Mesothelial cell of epicardium (in vitro differentiated cells): Measurements from ENCODE around the gene B3GALT6. TPM values are rescaled to one million over a fixed set of nuclear protein-coding genes. Genes with fewer than 3 reads are reported as not detected.

ENCODE experiments used
- DNase-seq, 2 experiments: peaks; one replicate each; pipeline ENCODE4 v3.0.0; 2021; ENCODE audit warnings: low spot score in 2 of 2; ENCODE audit not compliant: unreplicated experiment in 2 of 2
- H3K27ac Mint-ChIP-seq: 2 replicates; pipeline ENCODE4 v1.8.0; 2021; ENCODE audit warnings: mixed read lengths
- H3K27me3 Mint-ChIP-seq: 2 replicates; pipeline ENCODE4 v1.8.0; 2021; ENCODE audit warnings: low read depth, mixed read lengths
- H3K36me3 Mint-ChIP-seq: 2 replicates; pipeline ENCODE4 v1.8.0; 2021; ENCODE audit warnings: mixed read lengths
- H3K4me1 Mint-ChIP-seq: 2 replicates; pipeline ENCODE4 v1.8.0; 2021; ENCODE audit warnings: mixed read lengths
- H3K4me3 Mint-ChIP-seq: 2 replicates; pipeline ENCODE4 v1.8.0; 2021; ENCODE audit warnings: mild to moderate bottlenecking, moderate library complexity, mixed read lengths
- H3K9me3 Mint-ChIP-seq: 2 replicates; pipeline ENCODE4 v1.8.0; 2021; ENCODE audit warnings: mixed read lengths
- total RNA-seq: library from RNA; stranded (reverse); gene quantifications from 3 replicates; pipeline ENCODE4 v1.2.1, GENCODE V29; 2021
- TF ChIP-seq, protein P1 (sequence below): fragments of 200-600 bp; sonication (generic); IDR thresholded peaks from one replicate; pipeline ENCODE4 v1.5.0; 2021; ENCODE audit warnings: antibody characterized with exemption; ENCODE audit not compliant: unreplicated experiment

B3GALT6 gene
- total RNA-seq, 1 donor from 2014 or later: 34.1 TPM

GRCh38 chr1:1230656-1231399, 1.2 kb upstream of the B3GALT6 start:
- Mint-ChIP-seq H3K4me3 (peak overlapping the region; percentile 84), H3K27ac (peak overlapping the region; percentile 94), H3K27me3 (no peaks in the 10 kb centered on the region), H3K9me3 (peaks cover 4% of the 10 kb centered on the region), H3K4me1 (peaks cover 24% of the 10 kb centered on the region), H3K36me3 (peaks cover 17% of the 10 kb centered on the region)
- no peak for DNase-seq
- TF ChIP-seq, protein P1, sequence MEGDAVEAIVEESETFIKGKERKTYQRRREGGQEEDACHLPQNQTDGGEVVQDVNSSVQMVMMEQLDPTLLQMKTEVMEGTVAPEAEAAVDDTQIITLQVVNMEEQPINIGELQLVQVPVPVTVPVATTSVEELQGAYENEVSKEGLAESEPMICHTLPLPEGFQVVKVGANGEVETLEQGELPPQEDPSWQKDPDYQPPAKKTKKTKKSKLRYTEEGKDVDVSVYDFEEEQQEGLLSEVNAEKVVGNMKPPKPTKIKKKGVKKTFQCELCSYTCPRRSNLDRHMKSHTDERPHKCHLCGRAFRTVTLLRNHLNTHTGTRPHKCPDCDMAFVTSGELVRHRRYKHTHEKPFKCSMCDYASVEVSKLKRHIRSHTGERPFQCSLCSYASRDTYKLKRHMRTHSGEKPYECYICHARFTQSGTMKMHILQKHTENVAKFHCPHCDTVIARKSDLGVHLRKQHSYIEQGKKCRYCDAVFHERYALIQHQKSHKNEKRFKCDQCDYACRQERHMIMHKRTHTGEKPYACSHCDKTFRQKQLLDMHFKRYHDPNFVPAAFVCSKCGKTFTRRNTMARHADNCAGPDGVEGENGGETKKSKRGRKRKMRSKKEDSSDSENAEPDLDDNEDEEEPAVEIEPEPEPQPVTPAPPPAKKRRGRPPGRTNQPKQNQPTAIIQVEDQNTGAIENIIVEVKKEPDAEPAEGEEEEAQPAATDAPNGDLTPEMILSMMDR: no peak

- Mint-ChIP-seq H3K36me3 (peaks cover 15% of the 10 kb centered on the region), H3K4me1 (peaks cover 24% of the 10 kb centered on the region), H3K27me3 (no peaks in the 10 kb centered on the region)
Observed at GRCh38 chr1:1231400-1232207, 433 bp upstream of the B3GALT6 start, which contains the start of gene SDF4. SDF4 (minus strand) TSS chr1:1232001; CDS start chr1:1228772, 3,229 bp downstream.

GRCh38 chr1:1232796-1233566, 944 bp downstream of the B3GALT6 start:
- Mint-ChIP-seq H3K36me3 (peaks cover 15% of the 10 kb centered on the region), H3K27me3 (no peaks in the 10 kb centered on the region), H3K9me3 (peaks cover 4% of the 10 kb centered on the region), H3K4me3 (peak overlapping the region; percentile 57), H3K4me1 (peaks cover 27% of the 10 kb centered on the region), H3K27ac (peak overlapping the region; percentile 67)
- no peak for DNase-seq
- TF ChIP-seq, protein P1: no peak

More at GRCh38 chr1:1231400-1232207, 433 bp upstream of the B3GALT6 start, which contains the start of gene SDF4:
- Mint-ChIP-seq H3K27ac (peak within 1 kb of the TSS; percentile 94), H3K4me3 (peak within 1 kb of the TSS; percentile 84), H3K9me3 (peaks cover 4% of the 10 kb centered on the region)
- TF ChIP-seq, protein P1: no peak
- peak; percentile 94 to 96 for DNase-seq

DNA sequence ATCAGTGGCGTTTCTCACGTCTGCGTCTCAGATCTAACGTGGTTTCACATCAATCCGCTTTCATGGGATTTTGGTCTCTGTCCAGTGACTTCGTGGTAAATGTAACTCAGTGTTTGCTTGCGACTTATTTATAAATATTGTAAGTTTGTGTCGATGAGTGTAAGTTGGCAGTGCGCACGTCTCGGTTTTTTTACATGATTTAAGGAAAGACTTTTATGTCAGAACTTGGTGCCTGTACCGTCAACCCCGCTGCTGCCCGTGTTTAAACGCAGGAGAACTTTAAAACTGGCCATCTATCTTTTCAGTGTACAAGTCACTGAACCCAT, 1.5 kb downstream of the B3GALT6 start:
- Mint-ChIP-seq H3K4me1 (peaks cover 27% of the 10 kb centered on the region), H3K4me3 (peak overlapping the region; percentile 57), H3K36me3 (peaks cover 15% of the 10 kb centered on the region), H3K27ac (peak overlapping the region; percentile 67), H3K9me3 (peaks cover 4% of the 10 kb centered on the region), H3K27me3 (no peaks in the 10 kb centered on the region)
- TF ChIP-seq, protein P1: no peak
- DNase-seq: no peak

DNA sequence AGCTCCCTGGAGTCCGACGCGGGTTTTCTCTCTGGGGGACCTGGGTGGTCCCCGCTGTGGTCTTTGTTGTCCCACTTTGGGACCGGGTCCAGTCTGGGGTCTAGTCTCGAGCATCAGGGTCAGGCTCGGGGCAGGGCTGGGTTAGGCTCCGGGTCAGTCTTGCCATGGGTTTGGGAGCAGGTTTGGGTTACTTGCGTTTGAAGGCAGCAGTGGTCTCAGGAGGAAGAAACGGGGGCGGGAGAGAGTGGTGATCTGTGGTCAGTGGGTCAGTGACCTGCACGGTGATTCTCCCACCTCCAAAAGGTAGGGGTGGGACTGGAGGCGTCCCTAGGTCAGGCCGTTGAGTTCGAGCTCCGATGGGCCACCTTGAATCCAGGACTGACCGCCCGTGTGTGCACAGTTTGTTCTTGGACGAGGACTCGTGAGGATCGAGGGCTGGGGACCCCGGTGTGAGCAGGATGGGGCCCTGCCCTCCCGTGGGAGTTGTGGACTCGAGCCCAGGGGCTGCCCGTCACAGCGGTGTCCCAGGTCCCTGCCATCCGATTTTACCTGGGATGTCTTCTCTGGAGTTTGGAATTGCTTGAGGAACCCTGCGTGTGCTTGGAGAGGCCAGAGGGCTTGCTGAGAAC, 2.3 kb downstream of the B3GALT6 start:
- Mint-ChIP-seq H3K4me3 (peak overlapping the region; percentile 57), H3K9me3 (peaks cover 4% of the 10 kb centered on the region), H3K4me1 (peaks cover 29% of the 10 kb centered on the region), H3K27ac (peak overlapping the region; percentile 67), H3K27me3 (no peaks in the 10 kb centered on the region), H3K36me3 (peaks cover 15% of the 10 kb centered on the region)
- TF ChIP-seq, protein P1: no peak
- DNase-seq: no peak
